K562 (cell line): ENCODE data around the gene RALGAPA2.

ENCODE experiments used
- ARNT ChIP-seq, 2 experiments: fragments of 450-650 bp; IDR thresholded peaks; 2 replicates each; pipeline ENCODE4 v1.6.1; 2016; ENCODE audit warnings: mild to moderate bottlenecking in 1 of 2
- SP2 ChIP-seq: IDR thresholded peaks from 2 replicates; pipeline ENCODE4 v1.6.1; 2011; ENCODE audit warnings: mild to moderate bottlenecking, low read depth, low read length, moderate library complexity; ENCODE audit not compliant: poor library complexity, severe bottlenecking; ENCODE audit errors: extremely low read depth
- XRCC3 ChIP-seq: fragments of 450-650 bp; IDR thresholded peaks from 2 replicates; pipeline ENCODE4 v1.6.1; 2017; ENCODE audit warnings: mild to moderate bottlenecking, moderate library complexity
- ZNF785 ChIP-seq: fragments of 250-450 bp; sonication (Bioruptor Pico); IDR thresholded peaks from 2 replicates; pipeline ENCODE4 v1.4.0; 2020; ENCODE audit warnings: mild to moderate bottlenecking
- TF ChIP-seq, protein P1 (sequence below): sonication (generic); formaldehyde crosslinking; IDR thresholded peaks from 2 replicates; pipeline ENCODE4 v1.8.1; 2023; ENCODE audit warnings: mild to moderate bottlenecking, missing genetic modification reagents, moderate library complexity
- TF ChIP-seq, protein P2 (sequence below), 3 experiments: IDR thresholded peaks in 2 of 3; conservative IDR thresholded peaks in 1 of 3; 2 replicates each; pipeline ENCODE4 v1.5.1; 2011 to 2012; ENCODE audit warnings: low read length in 3 of 3, mild to moderate bottlenecking in 3 of 3, control low read depth in 2 of 3, improper control_type of control experiment in 1 of 3, inconsistent platforms in 1 of 3, low read depth in 1 of 3, mixed read lengths in 1 of 3, moderate library complexity in 1 of 3; ENCODE audit not compliant: insufficient read depth in 2 of 3
- TF ChIP-seq, protein P3 (sequence below): fragments of 200-600 bp; sonication (generic); IDR thresholded peaks from one replicate; pipeline ENCODE4 v1.6.1; 2012; ENCODE audit warnings: mild to moderate bottlenecking, low read depth, low read length, inconsistent platforms
- TF ChIP-seq, protein P4 (sequence below): fragments of 200-800 bp; sonication (Bioruptor generic); IDR thresholded peaks from 2 replicates; pipeline ENCODE4 v1.6.1; 2016; ENCODE audit warnings: missing genetic modification characterization, missing compliant biosample characterization

DNA sequence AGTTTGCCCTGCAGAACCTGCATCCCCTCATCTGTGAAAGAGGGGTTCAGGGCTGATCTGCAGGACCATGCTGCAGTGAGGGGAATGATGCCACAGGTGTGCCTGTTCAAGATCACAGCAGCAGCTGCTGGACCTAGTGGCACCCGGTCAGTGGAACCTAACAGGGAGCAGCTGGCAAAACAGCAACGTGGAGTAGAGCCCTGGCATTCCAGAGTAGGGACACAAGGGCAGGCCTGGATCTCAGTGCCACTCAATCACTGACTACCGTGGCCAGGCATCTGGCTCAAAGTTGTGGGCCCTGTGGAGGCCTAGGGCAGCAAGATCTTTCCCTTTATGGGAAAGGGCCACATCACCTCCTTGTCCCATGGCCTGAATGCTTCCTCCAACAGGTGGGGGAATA is 282.4 kb downstream of the RALGAPA2 start:
- TF ChIP-seq SP2 (no peak), ZNF785 (CRISPR knock-in tag) (no peak), ARNT (IDR thresholded peaks at IDR 0.05) (no peak), XRCC3 (no peak)
- TF ChIP-seq, protein P1, sequence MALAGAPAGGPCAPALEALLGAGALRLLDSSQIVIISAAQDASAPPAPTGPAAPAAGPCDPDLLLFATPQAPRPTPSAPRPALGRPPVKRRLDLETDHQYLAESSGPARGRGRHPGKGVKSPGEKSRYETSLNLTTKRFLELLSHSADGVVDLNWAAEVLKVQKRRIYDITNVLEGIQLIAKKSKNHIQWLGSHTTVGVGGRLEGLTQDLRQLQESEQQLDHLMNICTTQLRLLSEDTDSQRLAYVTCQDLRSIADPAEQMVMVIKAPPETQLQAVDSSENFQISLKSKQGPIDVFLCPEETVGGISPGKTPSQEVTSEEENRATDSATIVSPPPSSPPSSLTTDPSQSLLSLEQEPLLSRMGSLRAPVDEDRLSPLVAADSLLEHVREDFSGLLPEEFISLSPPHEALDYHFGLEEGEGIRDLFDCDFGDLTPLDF (CRISPR knock-in tag): no peak
- TF ChIP-seq, protein P2, sequence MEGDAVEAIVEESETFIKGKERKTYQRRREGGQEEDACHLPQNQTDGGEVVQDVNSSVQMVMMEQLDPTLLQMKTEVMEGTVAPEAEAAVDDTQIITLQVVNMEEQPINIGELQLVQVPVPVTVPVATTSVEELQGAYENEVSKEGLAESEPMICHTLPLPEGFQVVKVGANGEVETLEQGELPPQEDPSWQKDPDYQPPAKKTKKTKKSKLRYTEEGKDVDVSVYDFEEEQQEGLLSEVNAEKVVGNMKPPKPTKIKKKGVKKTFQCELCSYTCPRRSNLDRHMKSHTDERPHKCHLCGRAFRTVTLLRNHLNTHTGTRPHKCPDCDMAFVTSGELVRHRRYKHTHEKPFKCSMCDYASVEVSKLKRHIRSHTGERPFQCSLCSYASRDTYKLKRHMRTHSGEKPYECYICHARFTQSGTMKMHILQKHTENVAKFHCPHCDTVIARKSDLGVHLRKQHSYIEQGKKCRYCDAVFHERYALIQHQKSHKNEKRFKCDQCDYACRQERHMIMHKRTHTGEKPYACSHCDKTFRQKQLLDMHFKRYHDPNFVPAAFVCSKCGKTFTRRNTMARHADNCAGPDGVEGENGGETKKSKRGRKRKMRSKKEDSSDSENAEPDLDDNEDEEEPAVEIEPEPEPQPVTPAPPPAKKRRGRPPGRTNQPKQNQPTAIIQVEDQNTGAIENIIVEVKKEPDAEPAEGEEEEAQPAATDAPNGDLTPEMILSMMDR (IDR thresholded peaks at IDR 0.05 in 2 of 3, conservative IDR thresholded peaks at IDR 0.05 in 1 of 3; ENCODE audit: insufficient read depth in 2 of 3, low read depth in 1 of 3, low read length in 3 of 3): no peak
- TF ChIP-seq, protein P3, sequence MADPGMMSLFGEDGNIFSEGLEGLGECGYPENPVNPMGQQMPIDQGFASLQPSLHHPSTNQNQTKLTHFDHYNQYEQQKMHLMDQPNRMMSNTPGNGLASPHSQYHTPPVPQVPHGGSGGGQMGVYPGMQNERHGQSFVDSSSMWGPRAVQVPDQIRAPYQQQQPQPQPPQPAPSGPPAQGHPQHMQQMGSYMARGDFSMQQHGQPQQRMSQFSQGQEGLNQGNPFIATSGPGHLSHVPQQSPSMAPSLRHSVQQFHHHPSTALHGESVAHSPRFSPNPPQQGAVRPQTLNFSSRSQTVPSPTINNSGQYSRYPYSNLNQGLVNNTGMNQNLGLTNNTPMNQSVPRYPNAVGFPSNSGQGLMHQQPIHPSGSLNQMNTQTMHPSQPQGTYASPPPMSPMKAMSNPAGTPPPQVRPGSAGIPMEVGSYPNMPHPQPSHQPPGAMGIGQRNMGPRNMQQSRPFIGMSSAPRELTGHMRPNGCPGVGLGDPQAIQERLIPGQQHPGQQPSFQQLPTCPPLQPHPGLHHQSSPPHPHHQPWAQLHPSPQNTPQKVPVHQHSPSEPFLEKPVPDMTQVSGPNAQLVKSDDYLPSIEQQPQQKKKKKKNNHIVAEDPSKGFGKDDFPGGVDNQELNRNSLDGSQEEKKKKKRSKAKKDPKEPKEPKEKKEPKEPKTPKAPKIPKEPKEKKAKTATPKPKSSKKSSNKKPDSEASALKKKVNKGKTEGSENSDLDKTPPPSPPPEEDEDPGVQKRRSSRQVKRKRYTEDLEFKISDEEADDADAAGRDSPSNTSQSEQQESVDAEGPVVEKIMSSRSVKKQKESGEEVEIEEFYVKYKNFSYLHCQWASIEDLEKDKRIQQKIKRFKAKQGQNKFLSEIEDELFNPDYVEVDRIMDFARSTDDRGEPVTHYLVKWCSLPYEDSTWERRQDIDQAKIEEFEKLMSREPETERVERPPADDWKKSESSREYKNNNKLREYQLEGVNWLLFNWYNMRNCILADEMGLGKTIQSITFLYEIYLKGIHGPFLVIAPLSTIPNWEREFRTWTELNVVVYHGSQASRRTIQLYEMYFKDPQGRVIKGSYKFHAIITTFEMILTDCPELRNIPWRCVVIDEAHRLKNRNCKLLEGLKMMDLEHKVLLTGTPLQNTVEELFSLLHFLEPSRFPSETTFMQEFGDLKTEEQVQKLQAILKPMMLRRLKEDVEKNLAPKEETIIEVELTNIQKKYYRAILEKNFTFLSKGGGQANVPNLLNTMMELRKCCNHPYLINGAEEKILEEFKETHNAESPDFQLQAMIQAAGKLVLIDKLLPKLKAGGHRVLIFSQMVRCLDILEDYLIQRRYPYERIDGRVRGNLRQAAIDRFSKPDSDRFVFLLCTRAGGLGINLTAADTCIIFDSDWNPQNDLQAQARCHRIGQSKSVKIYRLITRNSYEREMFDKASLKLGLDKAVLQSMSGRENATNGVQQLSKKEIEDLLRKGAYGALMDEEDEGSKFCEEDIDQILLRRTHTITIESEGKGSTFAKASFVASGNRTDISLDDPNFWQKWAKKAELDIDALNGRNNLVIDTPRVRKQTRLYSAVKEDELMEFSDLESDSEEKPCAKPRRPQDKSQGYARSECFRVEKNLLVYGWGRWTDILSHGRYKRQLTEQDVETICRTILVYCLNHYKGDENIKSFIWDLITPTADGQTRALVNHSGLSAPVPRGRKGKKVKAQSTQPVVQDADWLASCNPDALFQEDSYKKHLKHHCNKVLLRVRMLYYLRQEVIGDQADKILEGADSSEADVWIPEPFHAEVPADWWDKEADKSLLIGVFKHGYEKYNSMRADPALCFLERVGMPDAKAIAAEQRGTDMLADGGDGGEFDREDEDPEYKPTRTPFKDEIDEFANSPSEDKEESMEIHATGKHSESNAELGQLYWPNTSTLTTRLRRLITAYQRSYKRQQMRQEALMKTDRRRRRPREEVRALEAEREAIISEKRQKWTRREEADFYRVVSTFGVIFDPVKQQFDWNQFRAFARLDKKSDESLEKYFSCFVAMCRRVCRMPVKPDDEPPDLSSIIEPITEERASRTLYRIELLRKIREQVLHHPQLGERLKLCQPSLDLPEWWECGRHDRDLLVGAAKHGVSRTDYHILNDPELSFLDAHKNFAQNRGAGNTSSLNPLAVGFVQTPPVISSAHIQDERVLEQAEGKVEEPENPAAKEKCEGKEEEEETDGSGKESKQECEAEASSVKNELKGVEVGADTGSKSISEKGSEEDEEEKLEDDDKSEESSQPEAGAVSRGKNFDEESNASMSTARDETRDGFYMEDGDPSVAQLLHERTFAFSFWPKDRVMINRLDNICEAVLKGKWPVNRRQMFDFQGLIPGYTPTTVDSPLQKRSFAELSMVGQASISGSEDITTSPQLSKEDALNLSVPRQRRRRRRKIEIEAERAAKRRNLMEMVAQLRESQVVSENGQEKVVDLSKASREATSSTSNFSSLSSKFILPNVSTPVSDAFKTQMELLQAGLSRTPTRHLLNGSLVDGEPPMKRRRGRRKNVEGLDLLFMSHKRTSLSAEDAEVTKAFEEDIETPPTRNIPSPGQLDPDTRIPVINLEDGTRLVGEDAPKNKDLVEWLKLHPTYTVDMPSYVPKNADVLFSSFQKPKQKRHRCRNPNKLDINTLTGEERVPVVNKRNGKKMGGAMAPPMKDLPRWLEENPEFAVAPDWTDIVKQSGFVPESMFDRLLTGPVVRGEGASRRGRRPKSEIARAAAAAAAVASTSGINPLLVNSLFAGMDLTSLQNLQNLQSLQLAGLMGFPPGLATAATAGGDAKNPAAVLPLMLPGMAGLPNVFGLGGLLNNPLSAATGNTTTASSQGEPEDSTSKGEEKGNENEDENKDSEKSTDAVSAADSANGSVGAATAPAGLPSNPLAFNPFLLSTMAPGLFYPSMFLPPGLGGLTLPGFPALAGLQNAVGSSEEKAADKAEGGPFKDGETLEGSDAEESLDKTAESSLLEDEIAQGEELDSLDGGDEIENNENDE: no peak
- TF ChIP-seq, protein P4, sequence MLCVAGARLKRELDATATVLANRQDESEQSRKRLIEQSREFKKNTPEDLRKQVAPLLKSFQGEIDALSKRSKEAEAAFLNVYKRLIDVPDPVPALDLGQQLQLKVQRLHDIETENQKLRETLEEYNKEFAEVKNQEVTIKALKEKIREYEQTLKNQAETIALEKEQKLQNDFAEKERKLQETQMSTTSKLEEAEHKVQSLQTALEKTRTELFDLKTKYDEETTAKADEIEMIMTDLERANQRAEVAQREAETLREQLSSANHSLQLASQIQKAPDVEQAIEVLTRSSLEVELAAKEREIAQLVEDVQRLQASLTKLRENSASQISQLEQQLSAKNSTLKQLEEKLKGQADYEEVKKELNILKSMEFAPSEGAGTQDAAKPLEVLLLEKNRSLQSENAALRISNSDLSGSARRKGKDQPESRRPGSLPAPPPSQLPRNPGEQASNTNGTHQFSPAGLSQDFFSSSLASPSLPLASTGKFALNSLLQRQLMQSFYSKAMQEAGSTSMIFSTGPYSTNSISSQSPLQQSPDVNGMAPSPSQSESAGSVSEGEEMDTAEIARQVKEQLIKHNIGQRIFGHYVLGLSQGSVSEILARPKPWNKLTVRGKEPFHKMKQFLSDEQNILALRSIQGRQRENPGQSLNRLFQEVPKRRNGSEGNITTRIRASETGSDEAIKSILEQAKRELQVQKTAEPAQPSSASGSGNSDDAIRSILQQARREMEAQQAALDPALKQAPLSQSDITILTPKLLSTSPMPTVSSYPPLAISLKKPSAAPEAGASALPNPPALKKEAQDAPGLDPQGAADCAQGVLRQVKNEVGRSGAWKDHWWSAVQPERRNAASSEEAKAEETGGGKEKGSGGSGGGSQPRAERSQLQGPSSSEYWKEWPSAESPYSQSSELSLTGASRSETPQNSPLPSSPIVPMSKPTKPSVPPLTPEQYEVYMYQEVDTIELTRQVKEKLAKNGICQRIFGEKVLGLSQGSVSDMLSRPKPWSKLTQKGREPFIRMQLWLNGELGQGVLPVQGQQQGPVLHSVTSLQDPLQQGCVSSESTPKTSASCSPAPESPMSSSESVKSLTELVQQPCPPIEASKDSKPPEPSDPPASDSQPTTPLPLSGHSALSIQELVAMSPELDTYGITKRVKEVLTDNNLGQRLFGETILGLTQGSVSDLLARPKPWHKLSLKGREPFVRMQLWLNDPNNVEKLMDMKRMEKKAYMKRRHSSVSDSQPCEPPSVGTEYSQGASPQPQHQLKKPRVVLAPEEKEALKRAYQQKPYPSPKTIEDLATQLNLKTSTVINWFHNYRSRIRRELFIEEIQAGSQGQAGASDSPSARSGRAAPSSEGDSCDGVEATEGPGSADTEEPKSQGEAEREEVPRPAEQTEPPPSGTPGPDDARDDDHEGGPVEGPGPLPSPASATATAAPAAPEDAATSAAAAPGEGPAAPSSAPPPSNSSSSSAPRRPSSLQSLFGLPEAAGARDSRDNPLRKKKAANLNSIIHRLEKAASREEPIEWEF (CRISPR knock-in tag): no peak
